ENCODE data around the gene AGRN. TPM values are rescaled to one million over a fixed set of nuclear protein-coding genes. Genes with fewer than 3 reads are reported as not detected.

Gene AGRN
- total RNA-seq, 1 experiment from 2014 or later: 286 TPM

GRCh38 chr1:1060281-1061000, 40.5 kb downstream of the AGRN start:
- H3K9me3 Mint-ChIP-seq (ENCODE audit: unreplicated experiment): no peaks in the 10 kb centered on the region
- CTCF ChIA-PET: interaction anchor here (0.6 to 2.7 kb wide), 4 partner anchors 22 to 77 kb away, joined by 3 to 12 read pairs (median 6); no protein-coding TSS in a partner anchor
- no peak overlapping the region for H3K27ac Mint-ChIP-seq (ENCODE audit: low read depth, unreplicated experiment)
- TF ChIP-seq CTCF (IDR thresholded peaks at IDR 0.05; ENCODE audit: unreplicated experiment): no peak
- no peaks in the 10 kb centered on the region for H3K36me3 Mint-ChIP-seq (ENCODE audit: insufficient read depth, unreplicated experiment)
- no peaks in the 10 kb centered on the region for H3K27me3 Mint-ChIP-seq (ENCODE audit: insufficient read depth, unreplicated experiment)
- peak overlapping the region; percentile 76 for H3K4me3 Mint-ChIP-seq (ENCODE audit: unreplicated experiment)
- POLR2A ChIA-PET: interaction anchor here (1.1 to 2.0 kb wide), 3 partner anchors 39 to 47 kb away, joined by 5 to 8 read pairs (median 6); partner anchors contain the start of gene ISG15
- no TSS peak for BruUV-seq (replicated peaks)
- DNase-seq (ENCODE audit: unreplicated experiment): no peak
- intact Hi-C loops (cut with micrococcal nuclease): loop anchor here (5.0 kb wide), 1 partner anchor 58 kb away; the partner anchor contains the start of gene HES4
- H3K4me1 Mint-ChIP-seq (ENCODE audit: insufficient read depth, unreplicated experiment): peaks cover 16% of the 10 kb centered on the region

- no peaks in the 10 kb centered on the region for H3K36me3 Mint-ChIP-seq (ENCODE audit: insufficient read depth, unreplicated experiment)
- H3K4me1 Mint-ChIP-seq (ENCODE audit: insufficient read depth, unreplicated experiment): peaks cover 16% of the 10 kb centered on the region
- ChIA-PET POLR2A (interaction anchor here (0.5 to 1.1 kb wide), 3 partner anchors 11 to 261 kb away, joined by 3 to 4 read pairs (median 4); no protein-coding TSS in a partner anchor), CTCF (interaction anchor here (1.0 to 5.8 kb wide), 4 partner anchors 40 to 156 kb away, joined by 3 to 117 read pairs (median 34); partner anchors contain the start of genes AGRN, ISG15 and PERM1)
- no TSS peak for BruUV-seq (replicated peaks)
- H3K27ac Mint-ChIP-seq (ENCODE audit: low read depth, unreplicated experiment): no peak overlapping the region
- intact Hi-C loops (cut with micrococcal nuclease): loop anchor here (5.0 kb wide), 1 partner anchor 60 kb away; the partner anchor contains the start of gene HES4
- no peak for TF ChIP-seq CTCF (IDR thresholded peaks at IDR 0.05; ENCODE audit: unreplicated experiment)
- no peak overlapping the region for H3K4me3 Mint-ChIP-seq (ENCODE audit: unreplicated experiment)
- H3K27me3 Mint-ChIP-seq (ENCODE audit: insufficient read depth, unreplicated experiment): no peaks in the 10 kb centered on the region
- no peaks in the 10 kb centered on the region for H3K9me3 Mint-ChIP-seq (ENCODE audit: unreplicated experiment)
- DNase-seq (ENCODE audit: unreplicated experiment): no peak
Observed at GRCh38 chr1:1061682-1062345, 41.9 kb downstream of the AGRN start.

- no peak overlapping the region for H3K27ac Mint-ChIP-seq (ENCODE audit: low read depth, unreplicated experiment)
- POLR2A ChIA-PET: interaction anchor here (0.9 to 1.9 kb wide), 5 partner anchors 10 to 78 kb away, joined by 3 to 4 read pairs (median 4); partner anchors contain the start of gene HES4
- H3K4me3 Mint-ChIP-seq (ENCODE audit: unreplicated experiment): no peak overlapping the region
- peaks cover 16% of the 10 kb centered on the region for H3K4me1 Mint-ChIP-seq (ENCODE audit: insufficient read depth, unreplicated experiment)
- H3K27me3 Mint-ChIP-seq (ENCODE audit: insufficient read depth, unreplicated experiment): no peaks in the 10 kb centered on the region
- CTCF ChIA-PET: interaction anchor here (0.6 to 5.8 kb wide), 14 partner anchors 10 to 353 kb away, joined by 3 to 117 read pairs (median 6); partner anchors contain the start of genes AGRN, CCNL2, ISG15 and PERM1
- no peak for TF ChIP-seq CTCF (IDR thresholded peaks at IDR 0.05; ENCODE audit: unreplicated experiment)
- DNase-seq (ENCODE audit: unreplicated experiment): no peak
- no peaks in the 10 kb centered on the region for H3K9me3 Mint-ChIP-seq (ENCODE audit: unreplicated experiment)
- H3K36me3 Mint-ChIP-seq (ENCODE audit: insufficient read depth, unreplicated experiment): no peaks in the 10 kb centered on the region
- BruUV-seq (replicated peaks): no TSS peak
- intact Hi-C loops (cut with micrococcal nuclease): loop anchor here (5.0 kb wide), 1 partner anchor 60 kb away; the partner anchor contains the start of gene HES4
Observed at GRCh38 chr1:1062348-1063163, 42.6 kb downstream of the AGRN start.
